GM12872 (cell line): ENCODE data around the gene CDK5RAP2.

ENCODE experiments used
- CTCF ChIP-seq: IDR thresholded peaks from 3 replicates; pipeline ENCODE4 v1.5.1; 2011; ENCODE audit warnings: low read depth, mild to moderate bottlenecking, low read length, moderate library complexity; ENCODE audit not compliant: insufficient read depth

Gene CDK5RAP2

GRCh38 chr9:120362446-120362845 is 217.5 kb downstream of the CDK5RAP2 start:
- TF ChIP-seq CTCF = no peak

GRCh38 chr9:120361551-120361950 is 218.4 kb downstream of the CDK5RAP2 start:
- TF ChIP-seq CTCF = no peak

GRCh38 chr9:120360510-120360909 is 219.5 kb downstream of the CDK5RAP2 start:
- TF ChIP-seq CTCF = no peak

- TF ChIP-seq CTCF = no peak
Measured at GRCh38 chr9:120360046-120360445, 219.9 kb downstream of the CDK5RAP2 start.

- TF ChIP-seq CTCF = no peak
Measured at GRCh38 chr9:120358877-120359276, 221.1 kb downstream of the CDK5RAP2 start.

GRCh38 chr9:120353506-120353905 is 226.5 kb downstream of the CDK5RAP2 start:
- TF ChIP-seq CTCF = no peak

- no peak for TF ChIP-seq CTCF
Measured at GRCh38 chr9:120351106-120351505, 228.9 kb downstream of the CDK5RAP2 start.

GRCh38 chr9:120350596-120350995 is 229.4 kb downstream of the CDK5RAP2 start:
- no peak for TF ChIP-seq CTCF
